HEK293T (cell line): ENCODE data around the gene HSPB9.

Source experiments
- CTCF ChIA-PET: fragments of 350-600 bp; formaldehyde crosslinking; extraction: SDS; loops from one replicate; lab custom pipeline; 2021; ENCODE audit warnings: antibody characterized with exemption, inconsistent platforms; lab: Yijun Ruan, JAX
- POLR2A ChIA-PET: fragments of 350-600 bp; formaldehyde crosslinking; extraction: SDS; loops from one replicate; lab custom pipeline; 2020; ENCODE audit warnings: antibody characterized with exemption, inconsistent platforms; lab: Yijun Ruan, JAX
- DNase-seq: peaks from one replicate; pipeline ENCODE4 v3.0.0; 2012; ENCODE audit warnings: mixed read lengths; ENCODE audit errors: extremely low spot score
- ARNT ChIP-seq: fragments of 450-650 bp; IDR thresholded peaks from 2 replicates; pipeline ENCODE4 v1.6.1; 2017; ENCODE audit warnings: mild to moderate bottlenecking
- BHLHE40 ChIP-seq: fragments of 450-650 bp; IDR thresholded peaks from 2 replicates; pipeline ENCODE4 v1.6.1; 2016; ENCODE audit warnings: mild to moderate bottlenecking, moderate library complexity, borderline replicate concordance
- CTBP1 ChIP-seq: fragments of 450-650 bp; IDR thresholded peaks from 2 replicates; pipeline ENCODE4 v1.6.1; 2016; ENCODE audit warnings: borderline replicate concordance
- ELF4 ChIP-seq: fragments of 450-650 bp; IDR thresholded peaks from 2 replicates; pipeline ENCODE4 v1.6.1; 2017; ENCODE audit warnings: antibody characterized with exemption
- FOXA1 ChIP-seq: fragments of 450-650 bp; IDR thresholded peaks from 2 replicates; pipeline ENCODE4 v1.6.1; 2016; ENCODE audit warnings: mild to moderate bottlenecking
- FOXK2 ChIP-seq: fragments of 450-650 bp; IDR thresholded peaks from 2 replicates; pipeline ENCODE4 v1.6.1; 2016; ENCODE audit warnings: mild to moderate bottlenecking
- FOXM1 ChIP-seq: fragments of 450-650 bp; IDR thresholded peaks from 2 replicates; pipeline ENCODE4 v1.6.1; 2017; ENCODE audit warnings: mild to moderate bottlenecking, borderline replicate concordance
- HDGF ChIP-seq: fragments of 450-650 bp; IDR thresholded peaks from 2 replicates; pipeline ENCODE4 v1.6.1; 2017; ENCODE audit warnings: antibody characterized with exemption, borderline replicate concordance
- L3MBTL2 ChIP-seq: fragments of 450-650 bp; conservative IDR thresholded peaks from 2 replicates; pipeline ENCODE4 v1.6.1; 2016; ENCODE audit warnings: mild to moderate bottlenecking
- LEF1 ChIP-seq: fragments of 450-650 bp; IDR thresholded peaks from 2 replicates; pipeline ENCODE4 v1.6.1; 2017; ENCODE audit warnings: mild to moderate bottlenecking, borderline replicate concordance
- NFRKB ChIP-seq: fragments of 450-650 bp; IDR thresholded peaks from 2 replicates; pipeline ENCODE4 v1.6.1; 2016; ENCODE audit warnings: mild to moderate bottlenecking, moderate library complexity
- PKNOX1 ChIP-seq: fragments of 450-650 bp; IDR thresholded peaks from 2 replicates; pipeline ENCODE4 v1.6.1; 2016
- SP1 ChIP-seq: fragments of 450-650 bp; IDR thresholded peaks from 2 replicates; pipeline ENCODE4 v1.6.1; 2017
- SUZ12 ChIP-seq: fragments of 450-650 bp; IDR thresholded peaks from 2 replicates; pipeline ENCODE4 v1.6.1; 2016; ENCODE audit warnings: mild to moderate bottlenecking
- TARDBP ChIP-seq: fragments of 450-650 bp; IDR thresholded peaks from 2 replicates; pipeline ENCODE4 v1.6.1; 2016
- ZNF384 ChIP-seq: fragments of 450-650 bp; IDR thresholded peaks from 2 replicates; pipeline ENCODE4 v1.6.1; 2016

Gene HSPB9

GRCh38 chr17:42125565-42125964 lies 3.0 kb downstream of the HSPB9 start:
- ChIA-PET POLR2A (no interaction called here), CTCF (no interaction called here)
- DNase-seq: no peak
- no peak for TF ChIP-seq ARNT
- no peak for TF ChIP-seq FOXM1
- TF ChIP-seq TARDBP: no peak
- TF ChIP-seq FOXA1: no peak

- TF ChIP-seq ZNF384 (no peak), SUZ12 (no peak), ARNT (no peak), HDGF (no peak), CTBP1 (no peak)
- POLR2A ChIA-PET: interaction anchor here (1.6 kb wide), 1 partner anchor 110 kb away, joined by 5 read pairs; the partner anchor contains the start of gene DNAJC7
- DNase-seq: no peak
- CTCF ChIA-PET: no interaction called here
Observed at GRCh38 chr17:42126836-42127235, 4.2 kb downstream of the HSPB9 start.

DNA sequence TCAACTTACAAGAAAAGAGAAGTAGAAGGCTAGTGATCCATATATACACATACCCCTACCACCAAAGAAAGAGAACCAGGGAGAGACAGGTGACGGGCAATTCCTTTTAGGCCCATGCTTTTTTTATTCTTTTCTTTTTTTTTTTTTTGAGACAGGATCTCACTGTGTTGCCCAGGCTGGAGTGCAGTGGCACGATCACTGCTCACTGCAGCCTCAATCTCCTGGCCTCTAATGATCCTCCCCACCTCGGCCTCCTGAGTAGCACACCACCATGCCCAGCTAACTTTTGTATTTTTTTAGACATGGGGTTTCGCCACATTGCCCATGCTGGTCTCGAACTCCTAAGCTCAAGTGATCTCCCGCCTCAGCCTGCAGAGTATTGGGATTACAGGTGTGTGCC lies 4.8 kb downstream of the HSPB9 start:
- TF ChIP-seq NFRKB: no peak
- no peak for TF ChIP-seq CTBP1
- TF ChIP-seq PKNOX1: no peak
- no peak for TF ChIP-seq LEF1
- no peak for TF ChIP-seq ARNT
- TF ChIP-seq SUZ12: no peak
- TF ChIP-seq HDGF: no peak
- no peak for TF ChIP-seq TARDBP
- no peak for TF ChIP-seq ELF4
- no peak for TF ChIP-seq FOXA1
- DNase-seq: no peak
- CTCF ChIA-PET: no interaction called here
- POLR2A ChIA-PET: interaction anchor here (1.6 kb wide), 1 partner anchor 110 kb away, joined by 5 read pairs; the partner anchor contains the start of gene DNAJC7

DNA sequence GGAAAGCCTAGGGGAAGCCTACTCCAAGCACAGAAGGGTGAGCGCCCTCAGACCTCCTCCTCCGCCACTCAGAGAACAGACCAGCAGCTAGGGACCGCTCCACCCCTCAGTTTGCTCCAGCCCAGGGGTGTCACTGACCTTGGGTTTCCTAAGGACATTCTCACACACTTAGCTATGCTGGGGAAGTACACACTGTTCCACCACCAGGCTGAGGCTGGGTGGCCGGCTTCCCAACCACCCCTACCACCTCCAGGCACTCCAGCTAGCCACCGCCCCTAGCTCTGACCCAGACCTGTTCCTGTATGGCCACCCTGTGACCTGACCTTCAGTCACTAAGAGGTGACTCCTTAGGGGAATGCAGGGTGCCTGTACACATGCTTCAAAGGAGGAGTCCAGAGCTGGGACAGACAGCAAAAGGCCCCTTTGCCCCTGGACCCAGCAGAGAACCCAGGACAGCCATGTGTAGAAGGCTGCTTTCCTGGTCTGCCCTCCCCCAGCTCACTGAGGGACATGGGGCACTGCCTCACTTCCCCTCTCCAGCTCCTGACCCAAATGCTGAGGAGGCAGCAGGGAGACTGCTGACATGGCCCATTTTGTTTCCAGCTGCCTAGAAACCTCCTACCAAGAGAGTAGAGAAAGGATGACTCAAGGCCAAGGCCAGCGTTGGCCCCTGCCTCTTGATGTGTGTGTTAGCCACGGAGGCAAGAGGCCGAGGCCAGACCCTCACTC lies 6.7 kb downstream of the HSPB9 start:
- TF ChIP-seq SUZ12 (no peak), ZNF384 (no peak), FOXA1 (no peak), L3MBTL2 (no peak), TARDBP (no peak), ARNT (no peak), PKNOX1 (no peak), LEF1 (no peak), BHLHE40 (no peak), ELF4 (no peak), HDGF (no peak), FOXM1 (no peak)
- no peak for DNase-seq
- POLR2A ChIA-PET: interaction anchor here (1.1 to 3.9 kb wide), 2 partner anchors 8 to 112 kb away, joined by 3 to 25 read pairs; partner anchors contain the start of genes DNAJC7 and KAT2A
- CTCF ChIA-PET: no interaction called here

GRCh38 chr17:42130310-42130936 lies 7.8 kb downstream of the HSPB9 start:
- ChIA-PET POLR2A (interaction anchor here (3.9 kb wide), 1 partner anchor 9 kb away, joined by 25 read pairs; the partner anchor contains the start of gene KAT2A), CTCF (no interaction called here)
- no peak for DNase-seq
- no peak for TF ChIP-seq BHLHE40
- no peak for TF ChIP-seq HDGF
- no peak for TF ChIP-seq CTBP1
- no peak for TF ChIP-seq ARNT
- TF ChIP-seq FOXA1: no peak
- no peak for TF ChIP-seq TARDBP
- TF ChIP-seq ZNF384: no peak
- no peak for TF ChIP-seq FOXM1
- no peak for TF ChIP-seq LEF1
- TF ChIP-seq NFRKB: no peak
- TF ChIP-seq SUZ12: no peak
- TF ChIP-seq FOXK2: no peak
- TF ChIP-seq PKNOX1: no peak
- TF ChIP-seq L3MBTL2: no peak
- no peak for TF ChIP-seq ELF4
- no peak for TF ChIP-seq SP1

DNA sequence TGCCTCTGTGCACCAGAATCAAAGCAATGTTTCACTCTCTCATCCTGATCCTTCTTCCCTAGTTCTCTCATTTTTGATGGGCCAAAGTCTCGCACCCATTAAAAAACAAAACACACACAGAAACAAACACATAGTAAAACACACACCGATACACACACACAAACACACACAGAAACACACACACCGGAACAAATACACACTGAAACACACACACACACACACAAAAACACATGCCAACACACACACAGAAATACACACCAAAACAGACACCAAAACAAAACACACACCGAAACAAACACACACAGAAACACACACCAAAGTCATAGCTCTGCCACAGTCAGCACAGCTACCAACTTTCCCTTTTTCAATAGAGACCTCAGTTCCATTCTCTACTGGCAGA lies 8.6 kb downstream of the HSPB9 start:
- no peak for DNase-seq
- no peak for TF ChIP-seq FOXK2
- no peak for TF ChIP-seq ZNF384
- TF ChIP-seq L3MBTL2: no peak
- TF ChIP-seq ELF4: no peak
- TF ChIP-seq CTBP1: no peak
- TF ChIP-seq SUZ12: no peak
- no peak for TF ChIP-seq TARDBP
- no peak for TF ChIP-seq FOXA1
- no peak for TF ChIP-seq LEF1
- TF ChIP-seq HDGF: no peak
- no peak for TF ChIP-seq BHLHE40
- no peak for TF ChIP-seq PKNOX1
- TF ChIP-seq SP1: no peak
- TF ChIP-seq NFRKB: no peak
- TF ChIP-seq FOXM1: no peak
- TF ChIP-seq ARNT: no peak
- CTCF ChIA-PET: no interaction called here
- POLR2A ChIA-PET: interaction anchor here (3.9 kb wide), 1 partner anchor 10 kb away, joined by 25 read pairs; the partner anchor contains the start of gene KAT2A
